A673 (cell line): ENCODE measurements around the gene SLC43A1.

Experiments used
- EZH2 ChIP-seq: fragments of 200-600 bp; sonication (generic); IDR thresholded peaks from 2 replicates; pipeline ENCODE4 v1.6.1; 2017; ENCODE audit warnings: borderline replicate concordance, low read depth, mild to moderate bottlenecking, mixed read lengths, antibody characterized with exemption, low read length; ENCODE audit not compliant: poor library complexity, severe bottlenecking
- TF ChIP-seq, protein P1 (sequence below): fragments of 300-800, 200-600 bp; sonication (generic); conservative IDR thresholded peaks from 2 replicates; pipeline ENCODE4 v1.5.1; 2017; ENCODE audit warnings: low read depth, mild to moderate bottlenecking, antibody characterized with exemption, low read length, moderate library complexity, mixed read lengths

DNA sequence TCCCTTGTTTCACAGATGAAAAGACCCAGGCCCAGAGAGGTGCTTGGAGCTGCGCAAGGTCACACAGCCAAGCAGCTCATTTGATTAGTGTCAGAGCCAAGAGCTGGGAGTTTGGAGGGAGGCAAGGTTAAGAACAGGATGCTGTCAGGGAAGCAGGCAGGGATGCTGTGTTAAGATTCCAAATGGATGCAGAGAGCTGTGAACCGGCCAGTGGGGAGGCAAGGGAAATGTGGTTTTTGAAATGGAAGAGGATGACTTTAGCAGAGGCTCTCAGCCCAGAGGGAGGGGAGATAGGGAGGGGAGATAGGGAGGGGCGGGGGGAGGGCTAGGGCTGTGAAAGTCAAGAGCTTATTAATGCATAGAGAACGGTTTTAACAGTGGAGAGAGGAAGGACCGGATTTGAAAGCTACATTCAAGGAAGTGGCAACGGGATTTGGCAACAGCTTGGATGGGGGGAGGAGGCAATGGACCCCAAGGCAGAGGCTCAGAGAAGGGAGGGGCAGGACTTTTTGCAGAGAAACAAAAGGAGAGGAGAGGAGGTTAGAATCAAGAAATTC lies 42.1 kb downstream of the SLC43A1 start:
- TF ChIP-seq, protein P1, sequence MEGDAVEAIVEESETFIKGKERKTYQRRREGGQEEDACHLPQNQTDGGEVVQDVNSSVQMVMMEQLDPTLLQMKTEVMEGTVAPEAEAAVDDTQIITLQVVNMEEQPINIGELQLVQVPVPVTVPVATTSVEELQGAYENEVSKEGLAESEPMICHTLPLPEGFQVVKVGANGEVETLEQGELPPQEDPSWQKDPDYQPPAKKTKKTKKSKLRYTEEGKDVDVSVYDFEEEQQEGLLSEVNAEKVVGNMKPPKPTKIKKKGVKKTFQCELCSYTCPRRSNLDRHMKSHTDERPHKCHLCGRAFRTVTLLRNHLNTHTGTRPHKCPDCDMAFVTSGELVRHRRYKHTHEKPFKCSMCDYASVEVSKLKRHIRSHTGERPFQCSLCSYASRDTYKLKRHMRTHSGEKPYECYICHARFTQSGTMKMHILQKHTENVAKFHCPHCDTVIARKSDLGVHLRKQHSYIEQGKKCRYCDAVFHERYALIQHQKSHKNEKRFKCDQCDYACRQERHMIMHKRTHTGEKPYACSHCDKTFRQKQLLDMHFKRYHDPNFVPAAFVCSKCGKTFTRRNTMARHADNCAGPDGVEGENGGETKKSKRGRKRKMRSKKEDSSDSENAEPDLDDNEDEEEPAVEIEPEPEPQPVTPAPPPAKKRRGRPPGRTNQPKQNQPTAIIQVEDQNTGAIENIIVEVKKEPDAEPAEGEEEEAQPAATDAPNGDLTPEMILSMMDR, result no peak
- TF ChIP-seq EZH2, result no peak
